GM19025 (cell line): ENCODE measurements around the gene ANTXR1.

Experiments used
- ATAC-seq: cut with Tn5 transposase; IDR thresholded peaks from one replicate; pipeline ENCODE4 v1.9.1; 2021; ENCODE audit warnings: mild to moderate bottlenecking, low read depth, moderate library complexity; ENCODE audit not compliant: unreplicated experiment

ANTXR1 gene

GRCh38 chr2:69067026-69067630, 54.1 kb downstream of the ANTXR1 start:
- ATAC-seq = no peak

GRCh38 chr2:69067866-69068265, 54.9 kb downstream of the ANTXR1 start:
- ATAC-seq = no peak

DNA sequence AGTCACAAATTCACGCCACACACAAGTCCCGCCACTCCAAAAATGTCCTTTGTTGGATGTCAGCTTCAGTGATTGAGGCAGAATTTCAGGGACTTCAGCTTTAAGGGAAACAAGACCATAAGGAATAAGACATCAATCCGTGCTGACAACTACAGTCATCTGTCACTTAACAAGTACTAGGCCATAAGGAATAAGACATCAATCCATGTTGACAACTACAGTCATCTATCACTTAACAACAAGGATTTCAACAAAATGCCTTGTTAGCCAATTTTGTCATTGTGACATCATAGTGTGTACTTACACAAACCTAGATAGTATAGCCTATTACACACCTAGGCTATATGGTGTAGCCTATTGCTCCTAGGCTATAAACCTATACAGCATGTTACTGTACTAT, 58.0 kb downstream of the ANTXR1 start:
- no peak for ATAC-seq

GRCh38 chr2:69073928-69074570, 61.1 kb downstream of the ANTXR1 start:
- ATAC-seq = no peak

GRCh38 chr2:69074918-69075317, 61.9 kb downstream of the ANTXR1 start:
- ATAC-seq = no peak

DNA sequence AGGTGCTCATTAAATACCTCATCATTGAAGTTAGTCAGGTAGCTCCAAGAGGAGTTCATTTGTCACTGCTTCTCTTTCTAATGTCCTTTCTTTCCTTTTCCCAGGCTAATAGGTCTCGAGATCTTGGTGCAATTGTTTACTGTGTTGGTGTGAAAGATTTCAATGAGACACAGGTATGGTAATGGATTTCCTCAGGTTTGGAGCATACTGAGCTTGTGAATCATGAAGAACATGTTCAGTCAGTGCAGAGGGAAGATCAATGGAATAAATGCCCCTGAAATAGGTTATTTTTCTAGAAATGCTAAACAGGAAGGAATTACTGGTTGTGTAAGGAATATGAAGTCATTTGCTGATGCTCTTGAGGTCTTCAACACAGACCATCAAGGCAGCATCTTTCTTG, 62.5 kb downstream of the ANTXR1 start:
- ATAC-seq = no peak

DNA sequence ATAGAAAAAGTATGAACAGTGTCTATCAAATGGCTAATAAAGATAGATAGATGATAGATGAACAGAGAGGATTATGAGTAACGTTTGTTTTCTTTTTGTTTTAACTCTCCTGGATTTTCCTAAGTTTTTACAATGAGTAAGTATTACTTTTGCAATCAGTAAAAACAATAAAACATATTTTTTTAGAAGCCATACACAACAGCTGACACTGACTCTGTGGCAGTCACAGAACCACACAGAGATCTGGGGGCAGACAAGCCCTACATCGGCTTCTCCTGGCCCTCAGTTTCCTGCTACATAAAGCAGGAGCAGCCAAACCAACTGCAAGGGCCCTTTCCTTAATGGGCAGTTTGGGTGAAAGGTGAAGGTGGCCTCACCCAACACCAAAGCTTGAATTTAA, 63.6 kb downstream of the ANTXR1 start:
- ATAC-seq = no peak

- no peak for ATAC-seq
Observed at GRCh38 chr2:69077252-69077950, 64.4 kb downstream of the ANTXR1 start.

GRCh38 chr2:69080071-69080470, 67.1 kb downstream of the ANTXR1 start:
- ATAC-seq = no peak

DNA sequence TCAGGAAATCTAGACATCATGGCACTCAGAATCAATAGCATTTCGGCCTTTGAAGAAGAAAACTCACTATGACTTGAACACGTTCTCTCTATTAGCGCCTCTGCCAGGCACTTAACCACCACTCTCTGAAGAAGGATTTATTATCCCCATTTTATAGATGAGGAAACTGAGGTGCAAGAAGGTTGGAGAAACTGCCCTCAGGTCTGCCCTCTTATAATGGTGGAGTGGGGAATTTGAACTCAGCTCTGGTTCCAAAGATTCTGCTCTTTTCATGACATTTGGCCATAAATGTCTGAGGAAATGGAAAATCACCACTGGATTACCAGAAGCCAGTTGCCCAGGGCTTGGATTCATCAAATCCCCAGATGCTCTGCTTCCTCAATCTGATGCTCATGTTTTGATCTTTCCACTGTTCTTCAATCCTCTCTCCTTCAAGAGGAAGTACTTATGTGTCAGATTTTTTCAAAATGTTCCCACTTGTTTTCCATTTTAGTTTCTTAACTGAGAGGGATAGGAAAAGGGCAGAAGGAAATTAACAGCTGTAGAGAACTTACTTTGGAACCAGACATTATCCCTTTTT, 68.1 kb downstream of the ANTXR1 start:
- no peak for ATAC-seq

- ATAC-seq = no peak
Observed at GRCh38 chr2:69081757-69082156, 68.8 kb downstream of the ANTXR1 start.

DNA sequence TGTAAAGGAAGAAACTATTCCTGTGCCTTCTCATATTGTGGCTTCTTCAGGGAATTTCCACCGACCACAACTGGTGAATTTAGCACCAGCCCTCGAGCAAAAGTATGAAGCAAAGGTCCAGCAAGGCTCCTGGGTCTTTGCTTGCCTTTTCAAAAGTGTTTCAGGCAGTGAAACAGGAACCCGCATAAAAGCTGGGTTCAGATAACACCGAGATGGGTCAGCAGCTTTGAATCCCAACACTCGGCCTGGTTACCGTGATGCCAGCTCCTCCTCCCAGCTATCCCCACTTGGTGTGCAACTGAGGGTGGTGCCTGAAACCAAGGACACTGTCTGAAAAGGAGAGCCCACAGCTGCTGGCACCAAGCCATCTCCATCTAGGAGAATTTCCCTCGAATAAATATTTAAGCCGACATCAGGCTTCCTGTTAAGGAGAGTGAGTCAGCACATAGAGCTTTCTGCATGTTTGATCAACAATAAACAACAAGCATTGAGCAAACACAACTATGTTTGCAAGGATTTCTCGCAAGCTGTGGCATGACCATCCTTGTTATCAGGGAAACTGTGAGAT, 69.5 kb downstream of the ANTXR1 start:
- no peak for ATAC-seq

DNA sequence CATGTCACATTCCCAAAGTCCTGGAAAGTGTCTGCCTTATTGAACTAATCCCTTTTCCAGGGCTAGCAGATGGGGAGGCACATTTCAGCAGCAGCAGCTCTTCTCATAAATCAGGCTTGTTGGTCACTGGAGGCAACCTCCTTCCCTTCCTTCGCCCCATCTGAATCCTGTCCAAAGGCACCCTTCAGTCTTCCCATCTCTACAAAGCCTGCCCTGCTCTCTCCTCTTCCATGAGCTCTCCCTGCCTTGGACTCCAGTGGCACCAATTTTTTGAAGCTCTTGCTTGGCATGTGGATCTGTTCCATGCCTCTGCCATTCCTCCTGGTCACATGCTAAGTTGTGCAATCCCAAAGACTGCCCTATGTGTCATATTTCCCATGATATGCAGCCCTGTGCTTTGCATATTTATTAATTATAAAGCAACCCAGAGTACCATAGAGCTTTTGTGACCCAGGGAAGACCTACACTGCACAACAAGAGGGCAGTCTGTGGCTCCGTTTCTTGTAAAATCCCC, 70.3 kb downstream of the ANTXR1 start:
- no peak for ATAC-seq

- ATAC-seq = no peak
Observed at GRCh38 chr2:69084492-69084891, 71.5 kb downstream of the ANTXR1 start.

DNA sequence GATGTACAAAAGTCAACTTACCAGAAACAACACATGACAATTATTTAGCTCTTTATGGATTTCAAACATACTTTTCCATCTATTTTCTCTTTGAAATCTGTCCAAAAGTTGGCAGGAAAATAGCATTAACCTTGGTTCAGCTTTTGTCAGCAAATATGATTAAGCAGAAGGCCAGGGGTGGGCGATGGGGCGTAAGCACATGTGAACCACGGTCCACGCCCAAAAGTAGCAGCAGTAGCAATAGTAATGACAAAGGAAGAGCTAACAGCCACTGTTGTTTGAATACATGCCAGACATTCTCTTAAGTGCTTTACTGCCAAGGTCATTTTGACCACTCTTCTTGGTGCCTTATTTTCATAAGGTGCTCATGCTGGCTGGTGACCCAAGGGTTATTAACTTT, 73.5 kb downstream of the ANTXR1 start:
- no peak for ATAC-seq

- ATAC-seq = no peak
Observed at GRCh38 chr2:69087211-69087911, 74.4 kb downstream of the ANTXR1 start.

DNA sequence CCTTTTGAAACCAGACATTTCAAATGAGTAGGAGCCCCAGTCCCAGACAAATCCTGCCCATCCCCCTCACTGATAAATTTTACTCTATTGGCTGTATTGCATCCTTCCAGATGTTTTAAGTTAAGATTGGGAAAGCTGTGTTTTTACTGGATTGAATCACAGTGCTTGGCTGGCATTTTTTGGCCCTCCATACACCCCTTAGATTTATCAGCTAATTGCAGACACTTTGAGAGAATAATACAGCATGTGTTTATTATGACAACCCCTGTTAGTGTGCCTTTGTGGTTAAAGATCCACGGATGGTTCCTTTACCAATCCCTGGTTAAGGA, 74.9 kb downstream of the ANTXR1 start:
- no peak for ATAC-seq

GRCh38 chr2:69088466-69088865, 75.5 kb downstream of the ANTXR1 start:
- no peak for ATAC-seq

DNA sequence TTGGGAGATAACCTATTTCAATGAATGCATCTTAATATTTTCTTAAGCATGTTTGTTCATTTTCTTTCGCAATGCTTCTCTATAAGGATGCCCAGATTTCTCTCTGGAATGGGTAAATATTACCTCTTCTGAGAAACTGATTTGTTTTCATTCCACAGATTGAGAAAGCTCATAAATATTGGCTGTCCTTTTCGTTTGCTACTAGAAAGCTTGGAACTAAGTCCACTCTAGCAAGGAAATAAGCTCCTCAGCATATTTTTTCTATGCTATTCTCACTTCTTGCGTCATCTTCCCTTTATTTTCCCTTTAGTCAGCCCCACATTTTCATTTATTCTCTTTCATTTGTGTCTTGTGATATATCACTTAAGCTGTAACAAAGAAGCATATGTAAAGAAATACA, 76.3 kb downstream of the ANTXR1 start:
- ATAC-seq = no peak

GRCh38 chr2:69089998-69090397, 77.0 kb downstream of the ANTXR1 start:
- no peak for ATAC-seq

DNA sequence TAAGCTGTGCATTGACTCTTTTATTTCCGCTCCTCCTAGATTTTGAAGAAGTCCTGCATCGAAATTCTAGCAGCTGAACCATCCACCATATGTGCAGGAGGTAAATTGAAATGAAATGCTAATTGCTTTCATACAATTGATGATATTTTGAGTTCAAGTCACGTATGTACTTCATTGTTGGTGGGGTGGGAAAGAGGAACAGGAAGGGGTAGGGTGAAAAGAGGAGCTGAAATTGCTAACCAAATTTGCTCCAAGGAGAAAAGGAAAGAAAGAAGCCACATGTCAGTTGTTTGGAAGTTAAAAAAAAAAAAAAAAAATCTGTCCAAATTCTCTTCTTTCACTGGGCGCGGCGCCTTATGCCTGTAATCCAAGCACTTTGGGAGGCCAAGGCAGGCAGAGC, 77.8 kb downstream of the ANTXR1 start:
- no peak for ATAC-seq
